NCI-H2196 (cell line): Measurements from ENCODE around the gene RUNDC1.
A peak's percentile ranks its signal among the peaks of the same experiment; 100 is the strongest.
"Not testable (repeated sequence)": the region's sequence is repeated elsewhere in the genome, so short reads cannot be mapped to it uniquely, and the experiment has no call there.

ENCODE experiments used
- DNase-seq: peaks from one replicate; lab custom pipeline; 2025; ENCODE audit not compliant: unreplicated experiment; lab: John Stamatoyannopoulos, UW

Gene RUNDC1

DNA sequence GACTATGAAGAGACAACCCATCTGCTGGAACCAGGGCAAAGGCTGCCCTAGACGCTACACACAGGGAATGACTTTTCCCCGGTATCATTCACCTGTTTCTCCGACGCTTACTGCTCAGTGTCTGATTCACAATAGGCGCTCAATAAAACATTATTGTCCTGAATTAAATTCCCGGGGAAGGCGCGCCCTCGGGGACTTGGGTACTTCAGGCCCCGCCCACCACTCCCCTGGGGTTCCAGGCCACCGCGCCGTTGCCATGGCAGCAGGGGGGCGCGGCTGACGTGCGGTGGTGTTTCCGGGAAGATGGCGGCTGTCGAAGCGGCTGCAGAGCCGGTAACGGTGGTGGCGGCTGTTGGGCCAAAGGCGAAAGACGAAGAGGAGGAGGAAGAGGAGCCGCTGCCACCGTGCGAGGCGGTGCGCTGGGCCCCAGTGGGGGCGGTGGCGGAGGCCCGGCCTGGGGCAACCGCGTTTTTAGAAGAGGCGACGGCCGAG, at the start of gene RUNDC1:
RUNDC1 (plus strand) TSS at position 292 of the 492 bp plus-strand sequence; CDS start at position 304, 12 bp downstream.
- DNase-seq: peak; percentile 84

- peak; percentile 14 for DNase-seq
These were observed 42.4 kb upstream of the RUNDC1 start for GRCh38 chr17:42937712-42938596.

- DNase-seq: no peak
These were observed 36.2 kb upstream of the RUNDC1 start for GRCh38 chr17:42944211-42944610.

DNA sequence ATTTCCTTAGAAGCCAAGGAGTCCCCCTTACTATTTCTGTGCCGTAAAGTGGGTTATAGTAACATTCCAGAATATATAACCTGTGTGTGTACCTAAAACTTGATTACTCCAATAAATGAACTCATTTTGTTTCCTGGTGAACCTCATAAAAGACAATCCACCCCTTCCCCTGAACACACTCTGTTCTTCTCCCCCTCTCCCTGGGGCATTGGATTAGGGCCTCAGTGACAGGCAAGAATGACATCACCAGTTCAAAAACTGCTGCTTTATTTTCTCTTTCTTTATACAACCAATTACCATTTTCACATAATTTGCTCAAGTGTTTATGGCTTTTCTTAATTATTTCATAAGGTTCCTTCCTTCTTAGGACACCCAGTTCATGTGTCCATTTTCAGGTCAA, 33.6 kb upstream of the RUNDC1 start:
- no peak for DNase-seq

DNA sequence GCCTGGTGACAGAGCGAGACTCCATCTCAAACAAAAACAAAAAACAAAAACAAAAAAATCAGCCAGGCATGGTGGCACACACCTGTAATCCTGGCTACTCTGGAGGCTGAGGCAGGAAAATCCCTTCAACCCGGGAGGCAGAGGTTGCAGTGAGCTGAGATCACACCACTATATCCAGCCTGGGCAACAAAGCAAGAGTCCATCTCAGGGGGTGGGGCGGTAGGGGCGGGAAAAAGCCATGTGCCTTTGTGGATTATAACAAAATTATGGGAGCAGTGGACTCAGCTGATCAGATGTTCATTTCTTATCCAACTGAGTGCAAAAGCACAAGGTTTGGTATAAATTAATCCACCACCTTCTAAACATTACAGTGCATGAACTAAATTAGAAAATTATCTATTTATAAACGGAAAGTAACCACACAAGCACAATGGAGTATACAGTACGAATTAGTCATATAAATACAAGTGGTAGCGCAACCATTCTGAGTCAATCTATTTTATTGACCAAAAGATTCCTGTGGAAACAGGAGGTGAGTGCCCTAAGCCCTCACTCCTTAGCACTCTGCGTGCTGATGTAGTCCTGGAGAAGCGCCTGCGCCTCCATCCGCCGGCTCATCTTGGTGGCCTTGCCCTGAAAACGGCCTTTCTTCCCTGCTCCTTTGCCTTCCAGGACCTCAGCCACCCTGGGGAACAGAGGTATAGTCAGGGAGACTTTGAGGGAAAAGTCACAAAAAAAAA, 30.2 kb upstream of the RUNDC1 start:
- DNase-seq: no peak

DNA sequence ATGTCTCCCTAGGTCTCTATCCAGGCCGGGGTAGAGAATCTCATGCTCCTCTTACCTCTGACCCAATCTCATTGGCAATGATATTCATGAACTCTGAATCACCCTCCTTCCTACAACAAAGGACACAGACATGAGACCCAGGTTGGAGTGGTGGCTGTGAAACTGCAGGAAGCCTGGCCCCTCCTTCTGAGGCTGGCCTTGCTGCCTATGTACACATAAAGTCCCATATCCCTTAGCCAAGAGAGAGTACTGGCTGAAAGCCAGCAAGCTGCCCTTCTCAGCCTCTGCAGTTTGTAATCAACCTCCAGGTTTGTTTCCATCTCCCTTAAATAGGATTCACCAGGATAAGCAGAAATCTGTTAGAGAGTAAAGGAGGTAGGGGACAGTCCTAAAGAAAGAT, 26.7 kb upstream of the RUNDC1 start:
- DNase-seq: peak; percentile 54

GRCh38 chr17:42964161-42964932, 16.0 kb upstream of the RUNDC1 start, which contains the start of gene AARSD1:
AARSD1 (minus strand) TSS chr17:42964454; CDS start chr17:42964440, 14 bp downstream.
- DNase-seq: peak; percentile 76

DNA sequence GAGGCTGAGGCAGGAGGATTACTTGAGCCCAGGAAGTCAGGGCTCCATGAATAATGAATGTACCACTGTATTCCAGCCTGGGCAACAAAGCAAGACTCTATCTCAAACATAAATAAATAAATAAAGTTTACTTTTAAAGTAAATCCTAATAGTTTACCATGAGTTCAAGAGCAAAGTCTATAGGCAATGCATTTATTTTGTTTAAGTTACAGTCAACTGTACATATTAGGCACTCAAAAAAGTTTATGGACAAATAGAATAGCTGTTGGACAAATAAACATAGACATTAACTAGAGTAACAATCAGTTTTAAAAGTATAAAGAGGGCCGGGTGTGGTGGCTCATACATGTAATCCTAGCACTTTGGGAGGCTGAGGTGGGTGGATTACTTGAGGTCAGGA, 12.4 kb upstream of the RUNDC1 start:
- DNase-seq: no peak

DNA sequence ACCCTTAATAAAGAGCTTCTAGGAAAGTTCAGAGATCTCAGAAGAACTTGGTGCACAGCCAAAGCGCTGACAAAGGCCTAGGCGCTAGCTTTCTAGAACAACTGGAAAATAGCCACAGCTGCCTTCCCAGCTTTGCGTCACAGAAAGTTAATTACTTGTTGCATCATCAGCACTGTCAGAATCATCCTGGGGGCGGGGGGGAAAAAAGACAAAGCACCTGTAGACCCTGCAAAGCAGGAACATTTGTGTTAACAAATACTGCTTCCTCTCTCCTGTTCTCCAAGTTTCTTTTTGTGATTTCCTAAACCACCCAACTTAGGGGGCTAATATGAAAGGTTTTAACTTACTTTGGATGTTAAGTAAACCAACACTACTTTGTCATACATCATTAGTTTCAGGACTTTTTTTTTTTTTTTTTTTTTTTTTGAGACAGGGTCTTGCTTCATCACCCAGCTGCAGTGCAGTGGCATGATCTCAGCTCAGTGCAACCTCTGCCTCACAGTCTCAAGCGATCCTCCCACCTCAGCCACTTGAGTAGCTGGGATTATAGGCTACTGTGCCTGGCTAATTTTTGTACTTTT, 11.3 kb upstream of the RUNDC1 start:
- DNase-seq: peak; percentile 9

DNA sequence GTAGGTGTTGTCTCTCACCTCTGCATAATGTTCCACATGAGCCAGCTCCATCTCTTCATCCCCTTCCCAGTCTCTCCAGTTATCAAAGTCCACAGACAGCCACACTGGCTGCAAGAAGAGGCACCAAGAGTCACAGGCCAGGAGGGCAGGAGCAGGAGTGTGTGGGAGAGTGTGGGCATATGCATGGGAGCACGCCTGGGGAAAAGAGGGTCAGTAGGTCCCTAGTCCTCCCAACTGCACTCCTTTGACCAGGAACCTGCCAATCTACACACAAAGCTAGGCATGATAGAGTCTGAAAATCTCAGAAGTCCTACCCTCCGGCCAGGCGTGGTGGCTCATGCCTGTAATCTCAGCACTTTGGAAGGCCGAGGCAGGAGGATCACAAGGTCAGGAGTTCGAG, 8.8 kb upstream of the RUNDC1 start:
- DNase-seq: no peak

- not testable (repeated sequence) for DNase-seq
These were observed 7.0 kb upstream of the RUNDC1 start for GRCh38 chr17:42973323-42973722.

GRCh38 chr17:42975265-42975664, 5.1 kb upstream of the RUNDC1 start:
- no peak for DNase-seq

GRCh38 chr17:42975701-42976100, 4.7 kb upstream of the RUNDC1 start:
- DNase-seq: not testable (repeated sequence)

GRCh38 chr17:42979511-42980273, 673 bp upstream of the RUNDC1 start, which contains the start of gene PTGES3L:
PTGES3L (minus strand) TSS chr17:42980080; CDS start chr17:42980053, 27 bp downstream.
- peak; percentile 29 for DNase-seq

- peak; percentile 10 for DNase-seq
These were observed 517 bp downstream of the RUNDC1 start for GRCh38 chr17:42980766-42981397.

GRCh38 chr17:42982266-42982665, 1.9 kb downstream of the RUNDC1 start:
- DNase-seq: no peak

- no peak for DNase-seq
These were observed 4.9 kb downstream of the RUNDC1 start for GRCh38 chr17:42985225-42985624.

DNA sequence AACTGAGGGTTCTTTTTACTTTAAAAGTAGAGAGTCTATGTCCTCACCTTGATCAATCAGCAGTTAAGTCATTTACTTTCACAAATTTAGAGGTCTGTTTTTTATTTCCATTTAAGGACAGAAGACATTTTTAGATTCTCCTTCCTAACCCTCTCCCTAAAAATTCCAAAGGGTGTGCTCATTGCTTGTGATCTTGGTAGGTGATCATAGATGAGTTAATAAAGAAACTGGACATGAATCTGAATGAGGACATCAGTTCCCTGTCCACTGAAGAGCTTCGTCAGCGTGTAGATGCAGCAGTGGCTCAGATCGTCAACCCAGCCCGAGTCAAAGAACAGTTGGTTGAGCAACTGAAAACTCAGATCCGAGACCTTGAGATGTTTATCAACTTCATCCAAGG, 8.8 kb downstream of the RUNDC1 start:
- no peak for DNase-seq
